HEK293 (cell line): Measurements from ENCODE around the gene MAP3K14.

Experiments
- GLI4 ChIP-seq: fragments of 450-650 bp; formaldehyde crosslinking; IDR thresholded peaks from 2 replicates; pipeline ENCODE4 v1.5.1; 2016; ENCODE audit warnings: missing biosample characterization, missing genetic modification characterization
- GLIS1 ChIP-seq: fragments of 450-650 bp; formaldehyde crosslinking; IDR thresholded peaks from 2 replicates; pipeline ENCODE4 v1.5.1; 2016; ENCODE audit warnings: missing biosample characterization, missing genetic modification characterization
- HIC1 ChIP-seq: fragments of 450-650 bp; formaldehyde crosslinking; IDR thresholded peaks from 2 replicates; pipeline ENCODE4 v1.5.1; 2016; ENCODE audit warnings: missing biosample characterization, missing genetic modification characterization
- KLF9 ChIP-seq: fragments of 450-650 bp; formaldehyde crosslinking; IDR thresholded peaks from 2 replicates; pipeline ENCODE4 v1.5.1; 2016; ENCODE audit warnings: missing biosample characterization, missing genetic modification characterization, low read depth
- MEIS1 ChIP-seq: sonication (generic); formaldehyde crosslinking; IDR thresholded peaks from 2 replicates; pipeline ENCODE4 v1.8.1; 2022; ENCODE audit warnings: missing genetic modification reagents, mild to moderate bottlenecking, borderline replicate concordance
- SP7 ChIP-seq: fragments of 450-650 bp; formaldehyde crosslinking; IDR thresholded peaks from 2 replicates; pipeline ENCODE4 v1.5.1; 2016; ENCODE audit warnings: missing biosample characterization, missing genetic modification characterization
- ZIC2 ChIP-seq: fragments of 450-650 bp; formaldehyde crosslinking; IDR thresholded peaks from 2 replicates; pipeline ENCODE4 v1.5.1; 2016; ENCODE audit warnings: missing biosample characterization, missing genetic modification characterization
- ZNF112 ChIP-seq: fragments of 450-650 bp; formaldehyde crosslinking; IDR thresholded peaks from 2 replicates; pipeline ENCODE4 v1.5.0; 2017; ENCODE audit warnings: missing biosample characterization, missing genetic modification characterization
- ZNF132 ChIP-seq: fragments of 450-650 bp; formaldehyde crosslinking; IDR thresholded peaks from 2 replicates; pipeline ENCODE4 v1.5.1; 2017; ENCODE audit warnings: missing biosample characterization, missing genetic modification characterization, borderline replicate concordance
- ZNF140 ChIP-seq: fragments of 450-650 bp; formaldehyde crosslinking; IDR thresholded peaks from 2 replicates; pipeline ENCODE4 v1.5.1; 2016; ENCODE audit warnings: missing biosample characterization, missing genetic modification characterization
- ZNF148 ChIP-seq: fragments of 450-650 bp; formaldehyde crosslinking; IDR thresholded peaks from 2 replicates; pipeline ENCODE4 v1.5.0; 2017; ENCODE audit warnings: missing biosample characterization, missing genetic modification characterization, borderline replicate concordance
- ZNF214 ChIP-seq: fragments of 450-650 bp; formaldehyde crosslinking; IDR thresholded peaks from 2 replicates; pipeline ENCODE4 v1.5.1; 2017; ENCODE audit warnings: missing biosample characterization, mild to moderate bottlenecking, missing genetic modification characterization, borderline replicate concordance
- ZNF335 ChIP-seq: fragments of 450-650 bp; formaldehyde crosslinking; conservative IDR thresholded peaks from 2 replicates; pipeline ENCODE4 v1.5.1; 2016; ENCODE audit warnings: missing biosample characterization, missing genetic modification characterization
- ZNF37A ChIP-seq: fragments of 450-650 bp; IDR thresholded peaks from 2 replicates; pipeline ENCODE4 v1.5.1; 2018; ENCODE audit warnings: missing biosample characterization, missing genetic modification characterization
- ZNF398 ChIP-seq: fragments of 450-650 bp; formaldehyde crosslinking; IDR thresholded peaks from 2 replicates; pipeline ENCODE4 v1.5.1; 2017; ENCODE audit warnings: missing biosample characterization, missing genetic modification characterization
- ZNF449 ChIP-seq: fragments of 450-650 bp; formaldehyde crosslinking; IDR thresholded peaks from 2 replicates; pipeline ENCODE4 v1.5.1; 2017; ENCODE audit warnings: missing biosample characterization, mild to moderate bottlenecking, missing genetic modification characterization, moderate library complexity
- ZNF501 ChIP-seq: fragments of 450-650 bp; formaldehyde crosslinking; IDR thresholded peaks from 2 replicates; pipeline ENCODE4 v1.5.1; 2016; ENCODE audit warnings: missing biosample characterization, missing genetic modification characterization
- ZNF530 ChIP-seq: fragments of 450-650 bp; formaldehyde crosslinking; IDR thresholded peaks from 2 replicates; pipeline ENCODE4 v1.5.1; 2016; ENCODE audit warnings: low read depth, missing biosample characterization, missing genetic modification characterization
- ZNF558 ChIP-seq: fragments of 450-650 bp; formaldehyde crosslinking; IDR thresholded peaks from 2 replicates; pipeline ENCODE4 v1.5.1; 2016; ENCODE audit warnings: missing biosample characterization, missing genetic modification characterization
- ZNF624 ChIP-seq: fragments of 450-650 bp; formaldehyde crosslinking; IDR thresholded peaks from 2 replicates; pipeline ENCODE4 v1.5.1; 2017; ENCODE audit warnings: missing biosample characterization, missing genetic modification characterization
- ZNF645 ChIP-seq: fragments of 450-650 bp; formaldehyde crosslinking; IDR thresholded peaks from 2 replicates; pipeline ENCODE4; 2016; ENCODE audit warnings: missing biosample characterization, missing genetic modification characterization
- ZNF670 ChIP-seq: fragments of 450-650 bp; formaldehyde crosslinking; IDR thresholded peaks from 2 replicates; pipeline ENCODE4 v1.5.1; 2016; ENCODE audit warnings: missing biosample characterization, missing genetic modification characterization, low read depth
- ZNF704 ChIP-seq: fragments of 450-650 bp; formaldehyde crosslinking; IDR thresholded peaks from 2 replicates; pipeline ENCODE4 v1.5.1; 2016; ENCODE audit warnings: missing biosample characterization, missing genetic modification characterization
- ZNF837 ChIP-seq: fragments of 450-650 bp; formaldehyde crosslinking; IDR thresholded peaks from 2 replicates; pipeline ENCODE4 v1.5.1; 2016; ENCODE audit warnings: missing biosample characterization, missing genetic modification characterization
- ZSCAN18 ChIP-seq: fragments of 450-650 bp; formaldehyde crosslinking; IDR thresholded peaks from 2 replicates; pipeline ENCODE4 v1.5.1; 2016; ENCODE audit warnings: missing biosample characterization, missing genetic modification characterization
- ZSCAN30 ChIP-seq: fragments of 450-650 bp; IDR thresholded peaks from 2 replicates; pipeline ENCODE4 v1.5.1; 2018; ENCODE audit warnings: missing biosample characterization, mild to moderate bottlenecking, missing genetic modification characterization, moderate library complexity

The MAP3K14 gene

GRCh38 chr17:45282683-45283644 lies 33.9 kb downstream of the MAP3K14 start (continued):
- TF ChIP-seq ZSCAN18 (tag by site-specific recombination) (no peak), GLI4 (tag by site-specific recombination) (no peak), ZNF148 (tag by site-specific recombination) (no peak), ZNF624 (tag by site-specific recombination) (no peak), ZNF704 (tag by site-specific recombination) (no peak), ZNF132 (no peak), ZNF530 (tag by site-specific recombination) (no peak), ZNF837 (tag by site-specific recombination) (no peak), GLIS1 (peak; percentile 87), ZNF645 (tag by site-specific recombination) (no peak), ZIC2 (tag by site-specific recombination) (peak; percentile 95), ZNF449 (tag by site-specific recombination) (no peak), SP7 (peak; percentile 32; the same call in 1 of the 2 replicates), ZNF37A (tag by site-specific recombination) (no peak), KLF9 (tag by site-specific recombination) (no peak), MEIS1 (CRISPR knock-in tag) (no peak), ZNF214 (no peak), ZNF398 (tag by site-specific recombination) (peak; percentile 68), ZNF335 (no peak), ZNF558 (tag by site-specific recombination) (no peak), ZNF670 (no peak), ZNF140 (tag by site-specific recombination) (0 out of 2 replicates have a peak, but pooled peaks have one; percentile 6), ZSCAN30 (no peak), ZNF112 (no peak), HIC1 (no peak), ZNF501 (tag by site-specific recombination) (no peak)
